Prostate gland (tissue), 2 donors: ENCODE data around the gene FCN1.

ENCODE experiments used
- POLR2A ChIP-seq: fragments of 450-650 bp; IDR thresholded peaks from one replicate; pipeline ENCODE4 v1.6.1; 2016; ENCODE audit warnings: antibody characterized with exemption, mild to moderate bottlenecking
- POLR2AphosphoS5 ChIP-seq: sonication (generic); formaldehyde crosslinking; IDR thresholded peaks from one replicate; pipeline ENCODE4 v1.6.1; 2017; ENCODE audit warnings: antibody characterized with exemption
- TF ChIP-seq, protein P1 (sequence below), 4 experiments: fragments of 200-600 bp in 2 of 4; fragments of 450-650 bp in 2 of 4; sonication (generic) in 2 of 4; IDR thresholded peaks; 1 replicate in 3 of 4; 2 replicates in 1 of 4; pipeline ENCODE4 v1.5.1; 2016 to 2019; ENCODE audit warnings: antibody characterized with exemption in 4 of 4, mild to moderate bottlenecking in 2 of 4, moderate library complexity in 2 of 4

DNA sequence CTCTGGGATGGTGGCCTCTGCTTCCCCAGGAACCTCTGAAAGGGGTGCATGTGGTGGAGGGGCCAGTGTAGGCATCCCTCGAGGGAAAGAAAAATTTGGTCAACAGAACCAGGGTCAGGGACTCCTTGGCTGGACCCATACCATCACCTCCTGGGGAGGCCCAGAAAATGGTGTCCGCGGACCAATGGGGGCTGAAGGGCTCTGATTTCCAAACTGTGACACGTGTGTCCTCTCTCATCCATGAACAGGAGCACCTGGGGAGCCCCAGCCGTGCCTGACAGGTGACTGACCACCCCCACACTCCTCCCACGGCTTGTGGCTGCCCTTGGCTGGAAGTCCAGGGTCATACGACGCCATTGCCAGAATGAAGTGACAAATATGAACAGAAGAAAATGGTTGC lies 33.2 kb downstream of the FCN1 start:
- TF ChIP-seq, protein P1, sequence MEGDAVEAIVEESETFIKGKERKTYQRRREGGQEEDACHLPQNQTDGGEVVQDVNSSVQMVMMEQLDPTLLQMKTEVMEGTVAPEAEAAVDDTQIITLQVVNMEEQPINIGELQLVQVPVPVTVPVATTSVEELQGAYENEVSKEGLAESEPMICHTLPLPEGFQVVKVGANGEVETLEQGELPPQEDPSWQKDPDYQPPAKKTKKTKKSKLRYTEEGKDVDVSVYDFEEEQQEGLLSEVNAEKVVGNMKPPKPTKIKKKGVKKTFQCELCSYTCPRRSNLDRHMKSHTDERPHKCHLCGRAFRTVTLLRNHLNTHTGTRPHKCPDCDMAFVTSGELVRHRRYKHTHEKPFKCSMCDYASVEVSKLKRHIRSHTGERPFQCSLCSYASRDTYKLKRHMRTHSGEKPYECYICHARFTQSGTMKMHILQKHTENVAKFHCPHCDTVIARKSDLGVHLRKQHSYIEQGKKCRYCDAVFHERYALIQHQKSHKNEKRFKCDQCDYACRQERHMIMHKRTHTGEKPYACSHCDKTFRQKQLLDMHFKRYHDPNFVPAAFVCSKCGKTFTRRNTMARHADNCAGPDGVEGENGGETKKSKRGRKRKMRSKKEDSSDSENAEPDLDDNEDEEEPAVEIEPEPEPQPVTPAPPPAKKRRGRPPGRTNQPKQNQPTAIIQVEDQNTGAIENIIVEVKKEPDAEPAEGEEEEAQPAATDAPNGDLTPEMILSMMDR (IDR thresholded peaks at IDR 0.05): no peak
- TF ChIP-seq POLR2AphosphoS5 (no peak), POLR2A (no peak)
